HCT116 (cell line): Measurements from ENCODE around the gene SWT1. TPM values are rescaled to one million over a fixed set of nuclear protein-coding genes. Genes with fewer than 3 reads are reported as not detected.
"Not testable (repeated sequence)": the region's sequence is repeated elsewhere in the genome, so short reads cannot be mapped to it uniquely, and the experiment has no call there.

Source experiments
- ATAC-seq: fragments of 200-7000 bp; cut with Tn5 transposase; 2 replicates; pipeline ENCODE4 v1.9.1; 2020; ENCODE audit warnings: mild to moderate bottlenecking, moderate library complexity
- BruUV-seq: library from RNA; stranded (reverse); fragments of 400-500 nt; replicated peaks from 2 replicates; lab custom pipeline; 2021; lab: Mats Ljungman, UMichigan
- CTCF ChIA-PET: fragments of 300-600 bp; sonication (Branson Sonifier 250); formaldehyde crosslinking; loops from one replicate; lab custom pipeline; 2021; ENCODE audit warnings: antibody characterized with exemption; lab: Charles Lee
- POLR2A ChIA-PET: fragments of 300-600, 350-600 bp; sonication (Branson Sonifier 250); formaldehyde crosslinking; loops from one replicate; lab custom pipeline; 2021; ENCODE audit warnings: antibody characterized with exemption; lab: Charles Lee
- RAD21 ChIA-PET, 2 experiments: fragments of 300-600 bp; sonication (Branson Sonifier 250); formaldehyde crosslinking; loops; one replicate each; lab custom pipeline; 2023; ENCODE audit warnings: low total read pairs in 2 of 2; ENCODE audit not compliant: uncharacterized antibody in 2 of 2, unreplicated experiment in 2 of 2, low non-redundant PET in 1 of 2; lab: Charles Lee
- DNase-seq: peaks from one replicate; pipeline ENCODE4 v3.0.0-alpha.2; 2010; ENCODE audit warnings: low read depth, low spot score
- H2AFZ ChIP-seq: fragments of 200-600 bp; shearing (Covaris generic), sonication (generic); 2 replicates; pipeline ENCODE4 v1.6.1; 2017; ENCODE audit warnings: low read depth, mixed run types, mixed read lengths, antibody characterized with exemption, low read length; ENCODE audit not compliant: poor library complexity, severe bottlenecking
- H3K27ac ChIP-seq: 2 replicates; pipeline ENCODE4 v1.5.1; 2012; ENCODE audit warnings: low read depth, low read length
- H3K27me3 ChIP-seq: fragments of 200-600 bp; sonication (generic); 2 replicates; pipeline ENCODE4 v1.6.1; 2016; ENCODE audit warnings: mixed run types, low read length, mixed read lengths; ENCODE audit not compliant: insufficient read depth
- H3K36me3 ChIP-seq, 2 experiments: fragments of 200-500 bp in 1 of 2; fragments of 200-600 bp in 1 of 2; sonication (Bioruptor generic) in 1 of 2; sonication (generic) in 1 of 2; 2 replicates each; pipeline versions ENCODE4 v1.5.1 to v1.6.1; 2014 to 2016; ENCODE audit warnings: low read length in 2 of 2, inconsistent platforms in 1 of 2, mixed read lengths in 1 of 2, mixed run types in 1 of 2; ENCODE audit not compliant: insufficient read depth in 2 of 2, control insufficient read depth in 1 of 2
- H3K4me1 ChIP-seq, 2 experiments: fragments of 200-600 bp in 1 of 2; sonication (generic) in 1 of 2; 2 replicates each; pipeline versions ENCODE4 v1.5.1 to v1.6.1; 2012 to 2017; ENCODE audit warnings: low read length in 2 of 2, inconsistent platforms in 1 of 2, mild to moderate bottlenecking in 1 of 2, mixed read lengths in 1 of 2, mixed run types in 1 of 2, moderate library complexity in 1 of 2; ENCODE audit not compliant: insufficient read depth in 2 of 2, control insufficient read depth in 1 of 2
- H3K4me2 ChIP-seq: fragments of 200-600 bp; sonication (generic); 2 replicates; pipeline ENCODE4 v1.6.1; 2017; ENCODE audit warnings: mixed run types, low read length, mixed read lengths
- H3K4me3 ChIP-seq, 2 experiments: fragments of 200-600 bp in 1 of 2; sonication (generic) in 1 of 2; replicated peaks in 1 of 2; 2 replicates each; pipeline ENCODE4 v1.5.1; 2011 to 2016; ENCODE audit warnings: low read length in 2 of 2, control low read depth in 1 of 2, low read depth in 1 of 2, mild to moderate bottlenecking in 1 of 2, mixed read lengths in 1 of 2, mixed run types in 1 of 2
- H3K79me2 ChIP-seq: fragments of 200-600 bp; sonication (generic); 2 replicates; pipeline ENCODE4 v1.6.1; 2017; ENCODE audit warnings: mild to moderate bottlenecking, mixed run types, low read length, moderate library complexity, mixed read lengths; ENCODE audit not compliant: insufficient read depth
- H3K9ac ChIP-seq: fragments of 200-600 bp; sonication (generic); 2 replicates; pipeline ENCODE4 v1.6.1; 2016; ENCODE audit warnings: low read length, mixed read lengths
- H3K9me2 ChIP-seq: fragments of 200-600 bp; sonication (generic), shearing (Covaris generic); 2 replicates; pipeline ENCODE4 v1.6.1; 2017; ENCODE audit warnings: mixed run types, mild to moderate bottlenecking, moderate library complexity; ENCODE audit not compliant: insufficient read depth
- H3K9me3 ChIP-seq, 2 experiments: fragments of 200-500 bp in 1 of 2; fragments of 200-600 bp in 1 of 2; sonication (Bioruptor generic) in 1 of 2; sonication (generic) in 1 of 2; 2 replicates each; pipeline ENCODE4 v1.6.1; 2014 to 2017; ENCODE audit warnings: low read length in 2 of 2, mixed read lengths in 2 of 2, inconsistent platforms in 1 of 2, low read depth in 1 of 2, mild to moderate bottlenecking in 1 of 2, mixed run types in 1 of 2, moderate library complexity in 1 of 2; ENCODE audit not compliant: control insufficient read depth in 1 of 2, insufficient read depth in 1 of 2
- H4K20me1 ChIP-seq: fragments of 200-600 bp; sonication (generic), shearing (Covaris generic); 2 replicates; pipeline ENCODE4 v1.6.1; 2017; ENCODE audit warnings: mixed run types, mild to moderate bottlenecking, moderate library complexity; ENCODE audit not compliant: insufficient read depth
- CEBPB ChIP-seq: IDR thresholded peaks from 2 replicates; pipeline ENCODE4 v1.6.1; 2012; ENCODE audit warnings: low read depth
- EGR1 ChIP-seq: IDR thresholded peaks from 2 replicates; pipeline ENCODE4 v1.6.1; 2012; ENCODE audit warnings: low read depth
- ELF1 ChIP-seq: IDR thresholded peaks from 2 replicates; pipeline ENCODE4 v1.6.1; 2012; ENCODE audit warnings: low read depth, borderline replicate concordance
- YY1 ChIP-seq: IDR thresholded peaks from 2 replicates; pipeline ENCODE4 v1.6.1; 2011; ENCODE audit warnings: low read length, low read depth, moderate library complexity, mild to moderate bottlenecking; ENCODE audit not compliant: insufficient replicate concordance; ENCODE audit errors: extremely low read depth
- ZNF274 ChIP-seq: fragments of 200-500 bp; sonication (Bioruptor generic); IDR thresholded peaks from 2 replicates; pipeline ENCODE4 v1.6.1; 2014; ENCODE audit warnings: mild to moderate bottlenecking, low read depth, low read length, inconsistent platforms
- intact Hi-C: fragments of 100-400 bp; cut with micrococcal nuclease; formaldehyde crosslinking; loops from 2 replicates; pipeline ENCODE4 v1.10.0; 2022
- total RNA-seq: library from RNA; stranded (reverse); gene quantifications from one replicate; pipeline ENCODE4 v1.2.1, GENCODE V29; 2021; ENCODE audit not compliant: unreplicated experiment
- TF ChIP-seq, protein P1 (sequence below): IDR thresholded peaks from 2 replicates; pipeline ENCODE4 v1.6.1; 2012; ENCODE audit warnings: low read depth

Gene SWT1
- total RNA-seq, 1 experiment from 2014 or later = 3.3 TPM

DNA sequence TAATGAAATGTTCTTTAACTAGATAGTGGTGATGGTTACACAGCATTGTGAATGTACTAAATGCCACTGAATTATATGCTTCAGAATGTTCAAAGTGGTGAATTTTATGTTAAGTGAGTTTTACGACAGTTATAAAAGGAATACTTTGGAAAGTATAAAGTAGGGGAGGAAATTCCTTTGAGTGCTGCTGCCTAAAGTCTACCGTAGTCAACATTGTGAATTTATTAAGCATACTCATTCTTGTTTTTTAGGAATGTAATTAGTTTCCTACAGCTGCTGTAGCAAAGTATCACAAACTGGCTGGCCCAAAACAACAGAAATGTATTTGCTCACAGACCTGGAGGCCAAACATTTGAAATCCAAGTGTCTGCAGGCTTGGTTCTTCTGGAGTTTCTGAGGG, 73.0 kb downstream of the SWT1 start (continued):
- TF ChIP-seq, protein P1, sequence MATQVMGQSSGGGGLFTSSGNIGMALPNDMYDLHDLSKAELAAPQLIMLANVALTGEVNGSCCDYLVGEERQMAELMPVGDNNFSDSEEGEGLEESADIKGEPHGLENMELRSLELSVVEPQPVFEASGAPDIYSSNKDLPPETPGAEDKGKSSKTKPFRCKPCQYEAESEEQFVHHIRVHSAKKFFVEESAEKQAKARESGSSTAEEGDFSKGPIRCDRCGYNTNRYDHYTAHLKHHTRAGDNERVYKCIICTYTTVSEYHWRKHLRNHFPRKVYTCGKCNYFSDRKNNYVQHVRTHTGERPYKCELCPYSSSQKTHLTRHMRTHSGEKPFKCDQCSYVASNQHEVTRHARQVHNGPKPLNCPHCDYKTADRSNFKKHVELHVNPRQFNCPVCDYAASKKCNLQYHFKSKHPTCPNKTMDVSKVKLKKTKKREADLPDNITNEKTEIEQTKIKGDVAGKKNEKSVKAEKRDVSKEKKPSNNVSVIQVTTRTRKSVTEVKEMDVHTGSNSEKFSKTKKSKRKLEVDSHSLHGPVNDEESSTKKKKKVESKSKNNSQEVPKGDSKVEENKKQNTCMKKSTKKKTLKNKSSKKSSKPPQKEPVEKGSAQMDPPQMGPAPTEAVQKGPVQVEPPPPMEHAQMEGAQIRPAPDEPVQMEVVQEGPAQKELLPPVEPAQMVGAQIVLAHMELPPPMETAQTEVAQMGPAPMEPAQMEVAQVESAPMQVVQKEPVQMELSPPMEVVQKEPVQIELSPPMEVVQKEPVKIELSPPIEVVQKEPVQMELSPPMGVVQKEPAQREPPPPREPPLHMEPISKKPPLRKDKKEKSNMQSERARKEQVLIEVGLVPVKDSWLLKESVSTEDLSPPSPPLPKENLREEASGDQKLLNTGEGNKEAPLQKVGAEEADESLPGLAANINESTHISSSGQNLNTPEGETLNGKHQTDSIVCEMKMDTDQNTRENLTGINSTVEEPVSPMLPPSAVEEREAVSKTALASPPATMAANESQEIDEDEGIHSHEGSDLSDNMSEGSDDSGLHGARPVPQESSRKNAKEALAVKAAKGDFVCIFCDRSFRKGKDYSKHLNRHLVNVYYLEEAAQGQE = no peak
- TF ChIP-seq EGR1 = no peak

DNA sequence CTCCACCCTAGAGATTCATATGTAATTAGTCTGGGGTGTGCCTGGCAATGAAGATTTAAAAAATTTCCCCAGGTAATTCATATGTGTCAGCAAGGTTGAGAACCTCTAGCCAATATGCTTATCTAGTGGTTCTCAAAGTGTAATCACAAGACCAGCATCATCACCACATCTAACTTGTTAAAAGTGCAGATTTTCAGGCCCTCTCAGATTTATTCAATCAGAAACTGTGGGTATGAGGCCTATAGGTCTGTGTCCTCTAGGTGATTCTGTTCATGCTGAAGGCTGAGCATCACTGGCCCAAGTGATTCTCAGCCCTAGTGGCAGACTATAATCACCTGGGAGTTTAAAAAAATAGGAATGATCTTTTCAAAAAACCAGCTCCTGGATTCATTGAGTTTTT, 75.9 kb downstream of the SWT1 start:
- no peak overlapping the region for H2AFZ ChIP-seq
- no peaks in the 10 kb centered on the region for H3K9me3 ChIP-seq
- H3K27ac ChIP-seq = no peak overlapping the region
- DNase-seq = no peak
- H3K4me3 ChIP-seq = no peak overlapping the region
- no peaks in the 10 kb centered on the region for H3K27me3 ChIP-seq
- TF ChIP-seq ZNF274 = no peak
- no peak for TF ChIP-seq EGR1
- TF ChIP-seq ELF1 = no peak
- no peak for TF ChIP-seq YY1
- TF ChIP-seq CEBPB = no peak
- no peaks in the 10 kb centered on the region for H3K36me3 ChIP-seq
- no peaks in the 10 kb centered on the region for H3K9me2 ChIP-seq
- H4K20me1 ChIP-seq = no peaks in the 10 kb centered on the region
- CTCF ChIA-PET = no interaction called here
- no peak for ATAC-seq
- H3K9ac ChIP-seq = no peak overlapping the region
- H3K4me1 ChIP-seq = no peaks in the 10 kb centered on the region
- RAD21 ChIA-PET = no interaction called here
- BruUV-seq = no TSS peak
- H3K4me2 ChIP-seq = no peak overlapping the region
- POLR2A ChIA-PET = no interaction called here
- H3K79me2 ChIP-seq = no peaks in the 10 kb centered on the region
- intact Hi-C loops = no loop called here

DNA sequence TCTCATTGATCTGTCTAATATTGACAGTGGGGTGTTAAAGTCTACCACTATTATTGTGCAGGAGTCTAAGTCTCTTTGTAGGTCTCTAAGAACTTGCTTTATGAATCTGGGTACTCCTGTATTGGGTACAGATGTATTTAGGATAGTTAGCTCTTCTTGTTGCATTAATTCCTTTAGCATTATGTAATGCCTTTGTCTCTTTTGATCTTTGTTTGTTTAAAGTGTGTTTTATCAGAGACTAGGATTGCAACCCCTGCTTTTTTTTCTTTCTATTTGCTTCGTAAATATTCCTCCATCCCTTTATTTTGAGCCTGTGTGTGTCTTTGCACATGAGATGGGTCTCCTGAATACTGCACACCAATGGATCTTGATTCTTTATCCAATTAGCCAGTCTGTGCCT, 77.2 kb downstream of the SWT1 start:
- intact Hi-C loops, POLR2A ChIA-PET, ATAC-seq, DNase-seq, CTCF ChIA-PET, H3K4me3 ChIP-seq, H3K79me2 ChIP-seq, H3K27ac ChIP-seq, H3K4me1 ChIP-seq, H2AFZ ChIP-seq, RAD21 ChIA-PET, H3K27me3 ChIP-seq, H3K36me3 ChIP-seq, BruUV-seq, H3K9me3 ChIP-seq, H3K9me2 ChIP-seq, H3K4me2 ChIP-seq, H4K20me1 ChIP-seq, H3K9ac ChIP-seq: not testable (repeated sequence)

DNA sequence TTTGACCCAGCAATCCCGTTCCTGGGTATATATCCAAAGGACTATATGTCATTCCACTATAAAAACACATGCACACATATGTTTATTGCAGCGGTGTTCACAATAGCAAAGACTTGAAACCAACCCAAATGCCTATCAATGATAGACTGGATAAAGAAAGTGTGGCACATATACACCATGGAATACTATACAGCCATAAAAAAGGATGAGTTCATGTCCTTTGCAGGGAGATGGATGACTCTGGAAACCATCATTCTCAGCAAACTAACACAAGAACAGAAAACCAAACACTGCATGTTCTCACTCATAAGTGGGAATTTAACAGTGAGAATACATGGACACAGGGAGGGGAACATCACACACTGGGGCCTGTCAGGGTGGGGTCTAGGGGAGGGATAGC, 80.2 kb downstream of the SWT1 start:
- intact Hi-C loops, POLR2A ChIA-PET: not testable (repeated sequence)

More for the DNA sequence above, 80.2 kb downstream of the SWT1 start:
- ATAC-seq, BruUV-seq, CTCF ChIA-PET, RAD21 ChIA-PET, H4K20me1 ChIP-seq, H3K79me2 ChIP-seq, DNase-seq, H3K9me2 ChIP-seq, H3K27ac ChIP-seq, H3K4me1 ChIP-seq, H3K36me3 ChIP-seq, H3K9me3 ChIP-seq, H3K4me2 ChIP-seq, H3K4me3 ChIP-seq, H2AFZ ChIP-seq, H3K9ac ChIP-seq, H3K27me3 ChIP-seq: not testable (repeated sequence)
